HepG2 (cell line): Measurements from ENCODE around the gene PTCH1. TPM values are rescaled to one million over a fixed set of nuclear protein-coding genes. Genes with fewer than 3 reads are reported as not detected.
A peak's percentile ranks its signal among the peaks of the same experiment; 100 is the strongest.

Experiments
- ATAC-seq: fragments of 200-7000 bp; cut with Tn5 transposase; 3 replicates; pipeline ENCODE4 v1.9.1; 2020; ENCODE audit warnings: mild to moderate bottlenecking, moderate library complexity
- BruUV-seq: library from RNA; stranded (reverse); fragments of 400-500 nt; replicated peaks from 2 replicates; lab custom pipeline; 2021; lab: Mats Ljungman, UMichigan
- CTCF ChIA-PET: fragments of 300-600 bp; formaldehyde crosslinking; extraction: SDS; loops from one replicate; lab custom pipeline; 2021; ENCODE audit warnings: low total read pairs, inconsistent platforms, low intra/inter-chr PET ratio; lab: Yijun Ruan, JAX
- POLR2A ChIA-PET: fragments of 350-600 bp; sonication (Branson Sonifier 250); formaldehyde crosslinking; loops from one replicate; lab custom pipeline; 2020; ENCODE audit warnings: antibody characterized with exemption, inconsistent platforms; lab: Yijun Ruan, JAX
- DNase-seq: peaks from one replicate; pipeline ENCODE4 v3.0.0-alpha.2; 2015; ENCODE audit warnings: low spot score
- FAIRE-seq: peaks from 3 replicates; lab custom pipeline; 2011; peaks lifted over from hg19 to GRCh38; lab: Jason Lieb, UNC
- H2AFZ ChIP-seq: one replicate; pipeline ENCODE4 v1.6.1; 2011; ENCODE audit warnings: low read length, inconsistent platforms
- H3K27ac ChIP-seq: fragments of 300-600 bp; 3 replicates; pipeline ENCODE4 v1.8.0; 2011; ENCODE audit warnings: mixed run types, mild to moderate bottlenecking, mixed read lengths, low read length, inconsistent platforms; ENCODE audit not compliant: insufficient read depth; ENCODE audit errors: extremely low read length
- H3K27me3 ChIP-seq, 2 experiments: fragments of 200-600 bp in 1 of 2; 2 replicates in 1 of 2; 3 replicates in 1 of 2; pipeline versions ENCODE4 v1.6.0 to v1.8.0; 2011; ENCODE audit warnings: low read length in 2 of 2, mild to moderate bottlenecking in 2 of 2, moderate library complexity in 2 of 2, inconsistent platforms in 1 of 2; ENCODE audit not compliant: insufficient read depth in 2 of 2, control insufficient read depth in 1 of 2
- H3K36me3 ChIP-seq, 2 experiments: fragments of 200-600 bp in 1 of 2; replicated peaks in 1 of 2; 2 replicates in 1 of 2; 3 replicates in 1 of 2; pipeline versions ENCODE4 v1.5.1 to v1.8.0; 2011; ENCODE audit warnings: low read length in 2 of 2, inconsistent platforms in 1 of 2; ENCODE audit not compliant: insufficient read depth in 2 of 2, control insufficient read depth in 1 of 2
- H3K4me1 ChIP-seq: 2 replicates; pipeline ENCODE4 v1.5.1; 2012; ENCODE audit warnings: low read length, inconsistent platforms; ENCODE audit not compliant: insufficient read depth
- H3K4me2 ChIP-seq: 2 replicates; pipeline ENCODE4 v1.6.0; 2011; ENCODE audit warnings: low read depth, low read length, inconsistent platforms
- H3K4me3 ChIP-seq, 3 experiments: fragments of 200-600 bp in 1 of 3; sonication (generic), shearing (Covaris generic) in 1 of 3; replicated peaks in 1 of 3; 2 replicates each; pipeline ENCODE4 v1.5.1; 2011 to 2016; ENCODE audit warnings: low read length in 3 of 3, inconsistent platforms in 2 of 3, low read depth in 2 of 3, mild to moderate bottlenecking in 2 of 3, control low read depth in 1 of 3, mixed read lengths in 1 of 3; ENCODE audit not compliant: insufficient read depth in 1 of 3
- H3K79me2 ChIP-seq: one replicate; pipeline ENCODE4 v1.6.1; 2011; ENCODE audit warnings: low read length, inconsistent platforms; ENCODE audit not compliant: insufficient read depth
- H3K9ac ChIP-seq: 2 replicates; pipeline ENCODE4 v1.6.0; 2011; ENCODE audit warnings: mild to moderate bottlenecking, low read depth, low read length, inconsistent platforms; ENCODE audit not compliant: insufficient read depth
- H3K9me3 ChIP-seq: 2 replicates; pipeline ENCODE4 v1.5.1; 2012; ENCODE audit warnings: mild to moderate bottlenecking, low read length
- H4K20me1 ChIP-seq: 2 replicates; pipeline ENCODE4 v1.6.0; 2011; ENCODE audit warnings: inconsistent platforms, mild to moderate bottlenecking, low read length, moderate library complexity; ENCODE audit not compliant: insufficient read depth
- FOXA3 ChIP-seq: IDR thresholded peaks from 2 replicates; pipeline ENCODE4 v1.6.1; 2016; ENCODE audit warnings: missing genetic modification reagents, missing compliant biosample characterization
- KDM2A ChIP-seq: sonication (generic); formaldehyde crosslinking; IDR thresholded peaks from 2 replicates; pipeline ENCODE4 v1.4.0; 2020; ENCODE audit warnings: low read depth, missing genetic modification reagents, borderline replicate concordance
- NR2F2 ChIP-seq: IDR thresholded peaks from 2 replicates; pipeline ENCODE4 v1.6.1; 2012; ENCODE audit warnings: low read depth, inconsistent platforms, borderline replicate concordance
- ZNF777 ChIP-seq: sonication (generic); formaldehyde crosslinking; IDR thresholded peaks from 2 replicates; pipeline ENCODE4 v1.4.0; 2020; ENCODE audit warnings: missing genetic modification reagents
- ZSCAN31 ChIP-seq: sonication (generic); formaldehyde crosslinking; IDR thresholded peaks from 2 replicates; pipeline ENCODE4 v1.5.0; 2020; ENCODE audit warnings: low read depth, mild to moderate bottlenecking, missing genetic modification reagents
- WGBS: methylation state at CpG from one replicate; pipeline ENCODE4 v1.1.6; 2017; ENCODE audit warnings: low lambda C conversion rate; 5-methylcytosine and 5-hydroxymethylcytosine counted together
- in situ Hi-C: cut with HindIII; loops from 2 replicates; pipeline ENCODE4 v1.10.0; 2017; ENCODE audit warnings: low pct_unique_long_range_greater_than_20kb; ENCODE audit not compliant: extremely low pct_ligation_motif_present
- intact Hi-C: fragments of 100-400 bp; cut with micrococcal nuclease; formaldehyde crosslinking; loops from one replicate; pipeline ENCODE4 v1.10.0; 2022; ENCODE audit not compliant: unreplicated experiment
- polyA plus RNA-seq, 8 experiments: library from polyadenylated mRNA; depleted of rRNA in 3 of 8; stranded (reverse) in 7 of 8; unstranded in 1 of 8; fragments of >200 nt; fragmentation: Illumina TruSeq in 4 of 8; extraction: Trizol in 4 of 8; gene quantifications; 2 replicates each; pipeline versions ENCODE4 v1.2.1 to v1.2.3, GENCODE V29; 2011 to 2016; ENCODE audit warnings: low read depth in 4 of 8, missing spikeins in 1 of 8, mixed read lengths in 1 of 8; ENCODE audit not compliant: insufficient read depth in 1 of 8
- total RNA-seq, 5 experiments: library from RNA; depleted of rRNA; stranded (reverse); fragments of >200 nt; fragmentation: Illumina TruSeq; extraction: Trizol; gene quantifications; 2 replicates each; pipeline ENCODE4 v1.2.3, GENCODE V29; 2016; ENCODE audit warnings: low read depth in 1 of 5
- TF ChIP-seq, protein P1 (sequence below): sonication (generic); formaldehyde crosslinking; IDR thresholded peaks from 2 replicates; pipeline ENCODE4 v1.9.0; 2021; ENCODE audit warnings: missing genetic modification reagents, mild to moderate bottlenecking, borderline replicate concordance
- TF ChIP-seq, protein P2 (sequence below): sonication (generic); formaldehyde crosslinking; IDR thresholded peaks from 2 replicates; pipeline ENCODE4 v1.4.0; 2020; ENCODE audit warnings: missing genetic modification reagents
- TF ChIP-seq, protein P3 (sequence below): sonication (generic); formaldehyde crosslinking; IDR thresholded peaks from 2 replicates; pipeline ENCODE4 v1.5.1; 2020; ENCODE audit warnings: mild to moderate bottlenecking, missing genetic modification reagents, moderate library complexity

The PTCH1 gene
- total and polyA plus RNA-seq, 2 of the 13 experiments (the other 11 are each of a cell fraction or from before 2014, with no cell fraction given), result 2.8 to 3.9 TPM

DNA sequence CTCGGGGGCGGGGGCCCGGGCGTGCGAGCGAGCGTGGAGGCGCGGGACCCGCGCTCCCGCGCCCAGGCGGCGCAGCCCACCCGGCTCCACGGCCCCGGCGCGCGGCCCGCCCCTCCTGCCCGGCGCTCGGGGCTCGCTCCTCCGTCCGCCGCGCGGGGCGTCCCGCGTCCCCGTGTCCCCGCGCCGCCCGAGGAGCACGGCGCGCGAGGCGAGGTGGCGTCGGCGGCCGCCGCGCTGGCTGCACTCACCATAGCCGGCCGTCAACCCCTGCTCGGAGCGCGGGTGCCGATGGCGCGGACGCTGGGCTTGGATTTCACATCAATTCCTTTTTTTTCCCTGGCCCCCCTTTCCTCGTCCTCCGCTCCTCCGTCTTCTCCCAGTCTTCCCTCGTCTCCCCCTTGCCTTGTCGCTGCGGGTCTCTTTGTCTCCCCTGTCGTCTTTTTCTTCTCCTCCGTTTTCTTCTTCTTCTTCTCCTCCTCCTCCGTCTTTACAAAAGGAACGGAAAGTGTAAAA lies 494 bp downstream of the PTCH1 start:
- DNase-seq (no peak), FAIRE-seq (no peak), ATAC-seq (peak; percentile 27)
- Histone ChIP-seq H3K27me3 (peaks cover 7 to 39% of the 10 kb centered on the region in 2 experiments; a peak in 4 of 5 replicates), H3K9ac (no peak overlapping the region), H3K4me1 (peaks cover 34% of the 10 kb centered on the region), H2AFZ (no peak overlapping the region), H4K20me1 (no peaks in the 10 kb centered on the region), H3K4me3 (peak overlapping the region; percentile 59 to 73 (median 68)), H3K36me3 (no peaks in the 10 kb centered on the region), H3K79me2 (peaks cover 3% of the 10 kb centered on the region), H3K27ac (no peak overlapping the region), H3K4me2 (peak overlapping the region; percentile 93), H3K9me3 (no peaks in the 10 kb centered on the region)
- no TSS peak for BruUV-seq
- intact Hi-C loops (loop anchor here (10.0 kb wide), 3 partner anchors 209 to 699 kb away; no protein-coding TSS in a partner anchor), in situ Hi-C loops (no loop called here)
- 1% methylated on average over 19 of the region's 69 CpGs for WGBS
- ChIA-PET CTCF (no interaction called here), POLR2A (interaction anchor here (1.7 kb wide), 1 partner anchor 9 kb away, joined by 3 read pairs; no protein-coding TSS in a partner anchor)
- 0 out of 2 replicates have a peak, but pooled peaks have one; percentile 1 for TF ChIP-seq KDM2A (CRISPR knock-in tag)
- 0 out of 2 replicates have a peak, but pooled peaks have one; percentile 29 for TF ChIP-seq ZSCAN31
- TF ChIP-seq, protein P1, sequence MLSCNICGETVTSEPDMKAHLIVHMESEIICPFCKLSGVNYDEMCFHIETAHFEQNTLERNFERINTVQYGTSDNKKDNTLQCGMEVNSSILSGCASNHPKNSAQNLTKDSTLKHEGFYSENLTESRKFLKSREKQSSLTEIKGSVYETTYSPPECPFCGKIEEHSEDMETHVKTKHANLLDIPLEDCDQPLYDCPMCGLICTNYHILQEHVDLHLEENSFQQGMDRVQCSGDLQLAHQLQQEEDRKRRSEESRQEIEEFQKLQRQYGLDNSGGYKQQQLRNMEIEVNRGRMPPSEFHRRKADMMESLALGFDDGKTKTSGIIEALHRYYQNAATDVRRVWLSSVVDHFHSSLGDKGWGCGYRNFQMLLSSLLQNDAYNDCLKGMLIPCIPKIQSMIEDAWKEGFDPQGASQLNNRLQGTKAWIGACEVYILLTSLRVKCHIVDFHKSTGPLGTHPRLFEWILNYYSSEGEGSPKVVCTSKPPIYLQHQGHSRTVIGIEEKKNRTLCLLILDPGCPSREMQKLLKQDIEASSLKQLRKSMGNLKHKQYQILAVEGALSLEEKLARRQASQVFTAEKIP, result no peak
- peak; percentile 70 for TF ChIP-seq ZNF777
- TF ChIP-seq, protein P2, sequence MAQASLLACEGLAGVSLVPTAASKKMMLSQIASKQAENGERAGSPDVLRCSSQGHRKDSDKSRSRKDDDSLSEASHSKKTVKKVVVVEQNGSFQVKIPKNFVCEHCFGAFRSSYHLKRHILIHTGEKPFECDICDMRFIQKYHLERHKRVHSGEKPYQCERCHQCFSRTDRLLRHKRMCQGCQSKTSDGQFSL (CRISPR knock-in tag), result no peak
- no peak for TF ChIP-seq FOXA3 (CRISPR knock-in tag)
- no peak for TF ChIP-seq NR2F2
- TF ChIP-seq, protein P3, sequence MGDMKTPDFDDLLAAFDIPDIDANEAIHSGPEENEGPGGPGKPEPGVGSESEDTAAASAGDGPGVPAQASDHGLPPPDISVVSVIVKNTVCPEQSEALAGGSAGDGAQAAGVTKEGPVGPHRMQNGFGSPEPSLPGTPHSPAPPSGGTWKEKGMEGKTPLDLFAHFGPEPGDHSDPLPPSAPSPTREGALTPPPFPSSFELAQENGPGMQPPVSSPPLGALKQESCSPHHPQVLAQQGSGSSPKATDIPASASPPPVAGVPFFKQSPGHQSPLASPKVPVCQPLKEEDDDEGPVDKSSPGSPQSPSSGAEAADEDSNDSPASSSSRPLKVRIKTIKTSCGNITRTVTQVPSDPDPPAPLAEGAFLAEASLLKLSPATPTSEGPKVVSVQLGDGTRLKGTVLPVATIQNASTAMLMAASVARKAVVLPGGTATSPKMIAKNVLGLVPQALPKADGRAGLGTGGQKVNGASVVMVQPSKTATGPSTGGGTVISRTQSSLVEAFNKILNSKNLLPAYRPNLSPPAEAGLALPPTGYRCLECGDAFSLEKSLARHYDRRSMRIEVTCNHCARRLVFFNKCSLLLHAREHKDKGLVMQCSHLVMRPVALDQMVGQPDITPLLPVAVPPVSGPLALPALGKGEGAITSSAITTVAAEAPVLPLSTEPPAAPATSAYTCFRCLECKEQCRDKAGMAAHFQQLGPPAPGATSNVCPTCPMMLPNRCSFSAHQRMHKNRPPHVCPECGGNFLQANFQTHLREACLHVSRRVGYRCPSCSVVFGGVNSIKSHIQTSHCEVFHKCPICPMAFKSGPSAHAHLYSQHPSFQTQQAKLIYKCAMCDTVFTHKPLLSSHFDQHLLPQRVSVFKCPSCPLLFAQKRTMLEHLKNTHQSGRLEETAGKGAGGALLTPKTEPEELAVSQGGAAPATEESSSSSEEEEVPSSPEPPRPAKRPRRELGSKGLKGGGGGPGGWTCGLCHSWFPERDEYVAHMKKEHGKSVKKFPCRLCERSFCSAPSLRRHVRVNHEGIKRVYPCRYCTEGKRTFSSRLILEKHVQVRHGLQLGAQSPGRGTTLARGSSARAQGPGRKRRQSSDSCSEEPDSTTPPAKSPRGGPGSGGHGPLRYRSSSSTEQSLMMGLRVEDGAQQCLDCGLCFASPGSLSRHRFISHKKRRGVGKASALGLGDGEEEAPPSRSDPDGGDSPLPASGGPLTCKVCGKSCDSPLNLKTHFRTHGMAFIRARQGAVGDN (CRISPR knock-in tag), result peak; percentile 31; the same call in 1 of the 2 replicates
